A549 (cell line): ENCODE data around the gene HOXB7.

Source experiments
- MYC ChIP-seq: IDR thresholded peaks from 2 replicates; pipeline ENCODE4 v1.6.1; 2012; ENCODE audit warnings: mild to moderate bottlenecking, inconsistent platforms, low read length, improper control_type of control experiment, borderline replicate concordance
- TF ChIP-seq, protein P1 (sequence below): fragments of 150-350 bp; IDR thresholded peaks from 2 replicates; pipeline ENCODE4 v1.6.1; 2014; ENCODE audit warnings: low read depth, mild to moderate bottlenecking, low read length
- TF ChIP-seq, protein P2 (sequence below): fragments of >200 bp; sonication (Bioruptor Twin); formaldehyde crosslinking; IDR thresholded peaks from 3 replicates; pipeline ENCODE4 v1.5.1; 2016

DNA sequence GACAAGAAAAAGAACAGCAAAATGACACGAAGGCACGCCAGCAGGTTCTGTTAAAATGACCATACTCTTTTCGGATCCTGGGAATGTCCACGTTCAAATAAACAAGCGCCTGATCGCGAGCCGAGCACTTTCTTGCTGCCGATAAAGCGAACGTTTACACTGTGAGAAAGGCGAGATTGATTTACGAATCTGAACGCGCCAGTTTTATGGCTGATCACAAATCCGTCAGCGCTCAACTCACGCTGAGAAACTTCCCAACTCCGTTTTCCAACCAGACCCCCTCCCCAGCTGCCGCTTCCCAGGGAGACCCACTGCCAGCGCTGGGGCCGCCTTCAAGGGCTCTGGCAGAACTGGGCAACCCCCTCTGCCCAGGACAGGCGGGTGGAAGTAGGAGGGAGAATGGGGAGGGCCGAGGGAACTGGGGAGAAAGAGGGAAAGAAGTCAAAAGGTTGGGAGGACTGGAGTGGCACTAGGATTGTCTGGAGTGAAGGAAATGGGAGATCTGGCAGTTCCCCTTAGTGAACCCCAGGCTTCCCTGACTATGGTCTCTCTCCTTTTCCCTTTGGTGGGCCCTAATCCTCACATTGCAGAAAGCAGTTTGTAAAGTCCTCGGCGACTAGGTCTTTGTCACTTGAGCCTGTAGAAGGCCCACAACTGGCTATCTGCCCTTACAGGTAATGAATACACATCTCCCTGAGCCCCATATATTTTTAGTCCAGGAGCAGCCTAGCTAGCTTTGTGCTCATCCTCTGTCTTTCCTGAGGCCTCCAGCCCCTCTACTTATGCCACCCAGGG lies 39.6 kb downstream of the HOXB7 start:
- TF ChIP-seq, protein P1, sequence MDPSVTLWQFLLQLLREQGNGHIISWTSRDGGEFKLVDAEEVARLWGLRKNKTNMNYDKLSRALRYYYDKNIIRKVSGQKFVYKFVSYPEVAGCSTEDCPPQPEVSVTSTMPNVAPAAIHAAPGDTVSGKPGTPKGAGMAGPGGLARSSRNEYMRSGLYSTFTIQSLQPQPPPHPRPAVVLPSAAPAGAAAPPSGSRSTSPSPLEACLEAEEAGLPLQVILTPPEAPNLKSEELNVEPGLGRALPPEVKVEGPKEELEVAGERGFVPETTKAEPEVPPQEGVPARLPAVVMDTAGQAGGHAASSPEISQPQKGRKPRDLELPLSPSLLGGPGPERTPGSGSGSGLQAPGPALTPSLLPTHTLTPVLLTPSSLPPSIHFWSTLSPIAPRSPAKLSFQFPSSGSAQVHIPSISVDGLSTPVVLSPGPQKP: no peak
- TF ChIP-seq, protein P2, sequence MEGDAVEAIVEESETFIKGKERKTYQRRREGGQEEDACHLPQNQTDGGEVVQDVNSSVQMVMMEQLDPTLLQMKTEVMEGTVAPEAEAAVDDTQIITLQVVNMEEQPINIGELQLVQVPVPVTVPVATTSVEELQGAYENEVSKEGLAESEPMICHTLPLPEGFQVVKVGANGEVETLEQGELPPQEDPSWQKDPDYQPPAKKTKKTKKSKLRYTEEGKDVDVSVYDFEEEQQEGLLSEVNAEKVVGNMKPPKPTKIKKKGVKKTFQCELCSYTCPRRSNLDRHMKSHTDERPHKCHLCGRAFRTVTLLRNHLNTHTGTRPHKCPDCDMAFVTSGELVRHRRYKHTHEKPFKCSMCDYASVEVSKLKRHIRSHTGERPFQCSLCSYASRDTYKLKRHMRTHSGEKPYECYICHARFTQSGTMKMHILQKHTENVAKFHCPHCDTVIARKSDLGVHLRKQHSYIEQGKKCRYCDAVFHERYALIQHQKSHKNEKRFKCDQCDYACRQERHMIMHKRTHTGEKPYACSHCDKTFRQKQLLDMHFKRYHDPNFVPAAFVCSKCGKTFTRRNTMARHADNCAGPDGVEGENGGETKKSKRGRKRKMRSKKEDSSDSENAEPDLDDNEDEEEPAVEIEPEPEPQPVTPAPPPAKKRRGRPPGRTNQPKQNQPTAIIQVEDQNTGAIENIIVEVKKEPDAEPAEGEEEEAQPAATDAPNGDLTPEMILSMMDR: no peak
- no peak for TF ChIP-seq MYC
